Stomach (tissue), 4 donors: ENCODE data around the gene RPS25.

Source experiments
- POLR2AphosphoS5 ChIP-seq, 3 donors: sonication (generic); formaldehyde crosslinking; IDR thresholded peaks; one replicate each; pipeline ENCODE4 v1.6.1; 2016; ENCODE audit warnings: antibody characterized with exemption in 3 of 3
- TF ChIP-seq, protein P1 (sequence below), 7 experiments: fragments of 450-650 bp in 4 of 7; fragments of 200-600 bp in 3 of 7; sonication (generic) in 3 of 7; IDR thresholded peaks; one replicate each; pipeline ENCODE4 v1.5.1; 2016 to 2019; ENCODE audit warnings: antibody characterized with exemption in 7 of 7, control low read depth in 2 of 7, mild to moderate bottlenecking in 1 of 7

DNA sequence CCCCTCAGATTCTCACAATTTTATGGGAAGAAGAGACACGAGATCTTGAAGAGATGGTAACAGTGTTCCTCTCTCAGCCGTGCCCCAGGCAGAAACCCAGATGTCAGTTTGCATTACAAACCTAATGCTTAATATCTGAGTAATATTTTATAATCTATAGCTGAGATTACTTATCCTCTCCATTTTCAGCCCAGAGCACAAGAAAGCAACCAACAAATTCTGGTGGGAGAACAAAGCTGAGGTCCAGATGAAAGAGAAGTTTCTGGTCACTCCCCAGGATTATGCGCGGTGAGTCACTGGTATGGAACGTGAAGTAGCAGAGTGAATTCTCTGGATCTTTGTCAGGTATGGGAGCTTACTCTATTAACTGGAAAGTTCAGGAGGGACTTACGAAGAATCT is 19.3 kb downstream of the RPS25 start:
- TF ChIP-seq POLR2AphosphoS5 (IDR thresholded peaks at IDR 0.05) = peak in 1 of 3 donors; percentile 20
- TF ChIP-seq, protein P1, sequence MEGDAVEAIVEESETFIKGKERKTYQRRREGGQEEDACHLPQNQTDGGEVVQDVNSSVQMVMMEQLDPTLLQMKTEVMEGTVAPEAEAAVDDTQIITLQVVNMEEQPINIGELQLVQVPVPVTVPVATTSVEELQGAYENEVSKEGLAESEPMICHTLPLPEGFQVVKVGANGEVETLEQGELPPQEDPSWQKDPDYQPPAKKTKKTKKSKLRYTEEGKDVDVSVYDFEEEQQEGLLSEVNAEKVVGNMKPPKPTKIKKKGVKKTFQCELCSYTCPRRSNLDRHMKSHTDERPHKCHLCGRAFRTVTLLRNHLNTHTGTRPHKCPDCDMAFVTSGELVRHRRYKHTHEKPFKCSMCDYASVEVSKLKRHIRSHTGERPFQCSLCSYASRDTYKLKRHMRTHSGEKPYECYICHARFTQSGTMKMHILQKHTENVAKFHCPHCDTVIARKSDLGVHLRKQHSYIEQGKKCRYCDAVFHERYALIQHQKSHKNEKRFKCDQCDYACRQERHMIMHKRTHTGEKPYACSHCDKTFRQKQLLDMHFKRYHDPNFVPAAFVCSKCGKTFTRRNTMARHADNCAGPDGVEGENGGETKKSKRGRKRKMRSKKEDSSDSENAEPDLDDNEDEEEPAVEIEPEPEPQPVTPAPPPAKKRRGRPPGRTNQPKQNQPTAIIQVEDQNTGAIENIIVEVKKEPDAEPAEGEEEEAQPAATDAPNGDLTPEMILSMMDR (IDR thresholded peaks at IDR 0.05) = no peak
